Activated CD4-positive, alpha-beta memory T cell treated with anti-CD3 and anti-CD28 coated beads for 36 hours (primary cell): ENCODE results near the gene PLXNA2. TPM values are rescaled to one million over a fixed set of nuclear protein-coding genes. Genes with fewer than 3 reads are reported as not detected.

Experiments
- CTCF ChIA-PET: fragments of 350-600 bp; sonication (Branson Sonifier 250); formaldehyde crosslinking; loops from one replicate; lab custom pipeline; 2021; ENCODE audit warnings: antibody characterized with exemption, inconsistent platforms; lab: Charles Lee
- POLR2A ChIA-PET: fragments of 350-600 bp; sonication (Branson Sonifier 250); formaldehyde crosslinking; loops from one replicate; lab custom pipeline; 2021; ENCODE audit warnings: antibody characterized with exemption; lab: Charles Lee
- DNase-seq: peaks from one replicate; pipeline ENCODE4 v3.0.0-alpha.2; 2020
- H3K27ac Mint-ChIP-seq: one replicate; pipeline ENCODE4 v1.8.0; 2021; ENCODE audit warnings: mixed read lengths
- H3K27me3 Mint-ChIP-seq: one replicate; pipeline ENCODE4 v1.8.0; 2021; ENCODE audit warnings: mixed read lengths
- H3K36me3 Mint-ChIP-seq: one replicate; pipeline ENCODE4 v1.8.0; 2021; ENCODE audit warnings: mixed read lengths
- H3K4me1 Mint-ChIP-seq: one replicate; pipeline ENCODE4 v1.8.0; 2021; ENCODE audit warnings: low read depth, mixed read lengths
- H3K4me3 Mint-ChIP-seq: one replicate; pipeline ENCODE4 v1.8.0; 2021; ENCODE audit warnings: mild to moderate bottlenecking, mixed read lengths
- H3K9me3 Mint-ChIP-seq: one replicate; pipeline ENCODE4 v1.8.0; 2021; ENCODE audit warnings: mixed read lengths
- intact Hi-C: fragments of 100-400 bp; cut with micrococcal nuclease; formaldehyde crosslinking; loops from one replicate; pipeline ENCODE4 v1.15.1; 2023
- total RNA-seq, 2 experiments: library from RNA; stranded (reverse); gene quantifications; one replicate each; pipeline ENCODE4 v1.2.3, GENCODE V29; 2021

The PLXNA2 gene
- total RNA-seq, 2 experiments from 2014 or later = 0.29 to 0.34 TPM

GRCh38 chr1:208061632-208062031 is 182.6 kb downstream of the PLXNA2 start:
- no peak for DNase-seq
- Mint-ChIP-seq H3K9me3 (no peaks in the 10 kb centered on the region), H3K27me3 (no peaks in the 10 kb centered on the region), H3K36me3 (no peaks in the 10 kb centered on the region), H3K27ac (no peak overlapping the region), H3K4me3 (no peak overlapping the region), H3K4me1 (no peaks in the 10 kb centered on the region)
- CTCF ChIA-PET = no interaction called here
- POLR2A ChIA-PET = no interaction called here
- intact Hi-C loops = no loop called here

DNA sequence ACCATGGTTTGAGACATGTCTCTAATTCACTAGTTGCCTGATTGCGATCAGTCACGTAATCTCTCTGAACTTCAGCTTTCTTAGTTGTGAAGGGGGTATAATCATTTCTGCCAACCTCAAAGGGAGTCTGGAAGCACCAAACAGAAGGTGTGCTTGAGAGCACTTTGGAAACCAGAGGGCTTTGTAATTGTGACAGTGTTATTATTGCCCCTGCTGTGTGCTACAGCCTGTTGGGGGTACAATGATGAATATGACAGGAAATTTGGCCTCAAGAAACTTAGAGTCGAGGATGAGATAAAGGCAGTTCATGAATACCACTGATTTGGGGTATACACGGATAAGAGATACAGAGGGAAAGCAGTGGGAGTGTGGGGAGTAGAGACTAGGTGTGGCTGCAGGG is 183.1 kb downstream of the PLXNA2 start:
- H3K9me3 Mint-ChIP-seq = no peaks in the 10 kb centered on the region
- POLR2A ChIA-PET = no interaction called here
- H3K4me1 Mint-ChIP-seq = no peaks in the 10 kb centered on the region
- no peak for DNase-seq
- CTCF ChIA-PET = no interaction called here
- no peaks in the 10 kb centered on the region for H3K36me3 Mint-ChIP-seq
- no peak overlapping the region for H3K27ac Mint-ChIP-seq
- H3K4me3 Mint-ChIP-seq = no peak overlapping the region
- intact Hi-C loops = no loop called here
- no peaks in the 10 kb centered on the region for H3K27me3 Mint-ChIP-seq

- H3K9me3 Mint-ChIP-seq = no peaks in the 10 kb centered on the region
- peaks cover 2% of the 10 kb centered on the region for H3K27me3 Mint-ChIP-seq
- no peak for DNase-seq
- H3K36me3 Mint-ChIP-seq = no peaks in the 10 kb centered on the region
- H3K27ac Mint-ChIP-seq = no peak overlapping the region
- H3K4me3 Mint-ChIP-seq = no peak overlapping the region
- intact Hi-C loops = no loop called here
- H3K4me1 Mint-ChIP-seq = no peaks in the 10 kb centered on the region
- CTCF ChIA-PET = no interaction called here
- POLR2A ChIA-PET = no interaction called here
Observed at GRCh38 chr1:208060215-208060869, 183.8 kb downstream of the PLXNA2 start.

GRCh38 chr1:208059409-208060001 is 184.7 kb downstream of the PLXNA2 start:
- ChIA-PET CTCF (no interaction called here), POLR2A (no interaction called here)
- no peaks in the 10 kb centered on the region for H3K36me3 Mint-ChIP-seq
- DNase-seq = no peak
- no peak overlapping the region for H3K27ac Mint-ChIP-seq
- H3K27me3 Mint-ChIP-seq = peaks cover 4% of the 10 kb centered on the region
- no peaks in the 10 kb centered on the region for H3K4me1 Mint-ChIP-seq
- H3K4me3 Mint-ChIP-seq = no peak overlapping the region
- H3K9me3 Mint-ChIP-seq = no peaks in the 10 kb centered on the region
- intact Hi-C loops = no loop called here

DNA sequence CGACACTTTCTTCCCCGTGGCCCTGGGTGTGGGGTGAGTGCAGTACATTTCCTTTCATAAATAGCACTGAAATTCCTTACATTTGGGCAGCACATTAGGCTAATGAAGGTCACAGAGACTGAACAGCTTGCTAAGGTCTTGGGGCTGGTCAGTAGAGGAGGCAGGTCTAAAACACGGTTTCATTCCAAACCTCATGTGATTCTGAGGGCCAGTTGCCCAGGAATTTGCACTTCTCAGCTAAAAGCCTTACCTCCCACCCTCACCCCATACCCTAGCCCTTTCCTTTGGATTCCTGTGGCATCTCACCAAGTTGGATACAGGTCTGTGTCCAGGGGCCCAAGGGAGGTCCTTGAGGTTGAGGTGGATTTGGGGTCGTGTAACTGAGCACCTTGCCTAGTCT is 185.4 kb downstream of the PLXNA2 start:
- no peak overlapping the region for H3K4me3 Mint-ChIP-seq
- intact Hi-C loops = no loop called here
- H3K36me3 Mint-ChIP-seq = no peaks in the 10 kb centered on the region
- H3K9me3 Mint-ChIP-seq = no peaks in the 10 kb centered on the region
- no peak overlapping the region for H3K27ac Mint-ChIP-seq
- H3K27me3 Mint-ChIP-seq = peaks cover 4% of the 10 kb centered on the region
- ChIA-PET CTCF (no interaction called here), POLR2A (no interaction called here)
- DNase-seq = no peak
- no peaks in the 10 kb centered on the region for H3K4me1 Mint-ChIP-seq

DNA sequence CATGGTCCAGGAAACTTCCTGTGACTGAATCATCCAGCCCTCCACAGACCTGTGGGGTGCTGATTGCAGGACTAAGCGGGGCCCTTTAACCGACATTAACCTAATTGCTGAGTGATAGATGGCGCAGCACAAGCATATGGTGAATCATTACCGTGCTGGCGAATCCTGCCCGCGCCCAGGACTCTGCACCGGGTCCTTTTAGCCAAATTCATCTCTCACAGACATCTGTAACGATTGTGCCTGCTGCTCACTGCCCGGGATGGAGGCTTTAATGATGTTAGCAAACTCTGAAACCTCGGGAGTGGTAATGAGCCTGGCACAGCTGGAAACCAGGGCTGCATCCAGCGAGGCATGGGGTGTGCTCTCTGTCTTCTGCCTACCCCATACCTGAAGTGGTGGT is 185.9 kb downstream of the PLXNA2 start:
- Mint-ChIP-seq H3K27ac (no peak overlapping the region), H3K36me3 (no peaks in the 10 kb centered on the region), H3K27me3 (peaks cover 4% of the 10 kb centered on the region), H3K4me1 (no peaks in the 10 kb centered on the region), H3K9me3 (no peaks in the 10 kb centered on the region), H3K4me3 (no peak overlapping the region)
- ChIA-PET POLR2A (no interaction called here), CTCF (no interaction called here)
- intact Hi-C loops = no loop called here
- DNase-seq = no peak

DNA sequence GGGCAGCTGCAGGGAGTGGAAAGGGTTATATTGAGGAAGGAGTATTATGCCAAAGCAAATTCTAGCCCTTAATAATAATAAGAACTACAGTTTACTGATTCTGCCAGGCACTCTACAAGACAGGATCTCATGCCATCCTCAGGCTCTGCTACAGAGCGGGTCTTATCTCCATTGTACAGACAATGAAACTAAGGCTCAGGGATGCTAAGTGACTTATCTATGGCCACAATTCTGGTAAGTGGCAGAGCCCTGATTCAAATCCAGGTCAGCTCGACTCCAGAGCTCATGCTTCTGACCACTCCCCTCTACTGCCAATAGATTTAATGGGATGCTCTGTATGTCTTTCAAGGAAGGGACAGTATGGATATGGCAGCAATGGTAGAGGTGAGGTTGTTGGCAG is 187.1 kb downstream of the PLXNA2 start:
- H3K36me3 Mint-ChIP-seq = no peaks in the 10 kb centered on the region
- ChIA-PET POLR2A (no interaction called here), CTCF (no interaction called here)
- H3K4me3 Mint-ChIP-seq = no peak overlapping the region
- DNase-seq = no peak
- intact Hi-C loops = no loop called here
- peaks cover 4% of the 10 kb centered on the region for H3K27me3 Mint-ChIP-seq
- H3K9me3 Mint-ChIP-seq = no peaks in the 10 kb centered on the region
- H3K4me1 Mint-ChIP-seq = no peaks in the 10 kb centered on the region
- no peak overlapping the region for H3K27ac Mint-ChIP-seq

DNA sequence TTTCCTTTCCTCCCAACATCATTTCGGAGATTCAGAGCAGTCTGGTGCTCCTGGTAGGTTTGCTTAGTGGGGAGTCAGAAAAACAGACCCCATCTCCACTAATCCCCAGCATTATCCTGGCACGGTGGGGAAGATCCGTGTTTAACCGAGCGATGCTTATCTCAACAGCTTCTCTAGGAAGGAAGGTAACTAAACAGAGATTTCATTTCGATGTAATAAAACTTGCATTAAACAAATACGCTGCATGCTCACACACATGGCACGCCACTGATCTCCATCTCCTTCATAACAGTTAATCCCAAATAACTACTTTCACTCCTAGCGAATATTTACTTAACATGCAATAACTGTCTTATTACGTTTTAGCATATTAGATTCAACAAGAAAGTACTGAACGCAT is 188.6 kb downstream of the PLXNA2 start:
- DNase-seq = no peak
- no peaks in the 10 kb centered on the region for H3K9me3 Mint-ChIP-seq
- H3K27ac Mint-ChIP-seq = no peak overlapping the region
- ChIA-PET POLR2A (no interaction called here), CTCF (interaction anchor here (1.8 kb wide), 1 partner anchor 39 kb away, joined by 5 read pairs; no protein-coding TSS in a partner anchor)
- peaks cover 4% of the 10 kb centered on the region for H3K27me3 Mint-ChIP-seq
- intact Hi-C loops = no loop called here
- no peaks in the 10 kb centered on the region for H3K4me1 Mint-ChIP-seq
- H3K36me3 Mint-ChIP-seq = no peaks in the 10 kb centered on the region
- H3K4me3 Mint-ChIP-seq = no peak overlapping the region

- Mint-ChIP-seq H3K27me3 (peaks cover 4% of the 10 kb centered on the region), H3K4me1 (no peaks in the 10 kb centered on the region), H3K4me3 (no peak overlapping the region), H3K27ac (no peak overlapping the region), H3K36me3 (no peaks in the 10 kb centered on the region), H3K9me3 (no peaks in the 10 kb centered on the region)
- ChIA-PET CTCF (interaction anchor here (1.8 kb wide), 1 partner anchor 39 kb away, joined by 5 read pairs; no protein-coding TSS in a partner anchor), POLR2A (no interaction called here)
- intact Hi-C loops = no loop called here
- DNase-seq = no peak
Observed at GRCh38 chr1:208054911-208055379, 189.2 kb downstream of the PLXNA2 start.

GRCh38 chr1:208054485-208054884 is 189.7 kb downstream of the PLXNA2 start:
- Mint-ChIP-seq H3K4me3 (no peak overlapping the region), H3K27ac (no peak overlapping the region), H3K4me1 (no peaks in the 10 kb centered on the region), H3K27me3 (peaks cover 4% of the 10 kb centered on the region), H3K9me3 (no peaks in the 10 kb centered on the region), H3K36me3 (no peaks in the 10 kb centered on the region)
- CTCF ChIA-PET = interaction anchor here (1.8 kb wide), 1 partner anchor 40 kb away, joined by 5 read pairs; no protein-coding TSS in a partner anchor
- no peak for DNase-seq
- POLR2A ChIA-PET = no interaction called here
- intact Hi-C loops = no loop called here

GRCh38 chr1:208053661-208054060 is 190.5 kb downstream of the PLXNA2 start:
- Mint-ChIP-seq H3K9me3 (no peaks in the 10 kb centered on the region), H3K4me1 (no peaks in the 10 kb centered on the region), H3K36me3 (no peaks in the 10 kb centered on the region), H3K4me3 (no peak overlapping the region), H3K27ac (no peak overlapping the region), H3K27me3 (peaks cover 4% of the 10 kb centered on the region)
- ChIA-PET CTCF (no interaction called here), POLR2A (no interaction called here)
- no peak for DNase-seq
- intact Hi-C loops = no loop called here

GRCh38 chr1:208052926-208053407 is 191.2 kb downstream of the PLXNA2 start:
- Mint-ChIP-seq H3K36me3 (no peaks in the 10 kb centered on the region), H3K9me3 (no peaks in the 10 kb centered on the region), H3K27ac (no peak overlapping the region), H3K4me3 (no peak overlapping the region), H3K27me3 (peaks cover 4% of the 10 kb centered on the region), H3K4me1 (no peaks in the 10 kb centered on the region)
- DNase-seq = no peak
- POLR2A ChIA-PET = no interaction called here
- intact Hi-C loops = no loop called here
- CTCF ChIA-PET = no interaction called here

DNA sequence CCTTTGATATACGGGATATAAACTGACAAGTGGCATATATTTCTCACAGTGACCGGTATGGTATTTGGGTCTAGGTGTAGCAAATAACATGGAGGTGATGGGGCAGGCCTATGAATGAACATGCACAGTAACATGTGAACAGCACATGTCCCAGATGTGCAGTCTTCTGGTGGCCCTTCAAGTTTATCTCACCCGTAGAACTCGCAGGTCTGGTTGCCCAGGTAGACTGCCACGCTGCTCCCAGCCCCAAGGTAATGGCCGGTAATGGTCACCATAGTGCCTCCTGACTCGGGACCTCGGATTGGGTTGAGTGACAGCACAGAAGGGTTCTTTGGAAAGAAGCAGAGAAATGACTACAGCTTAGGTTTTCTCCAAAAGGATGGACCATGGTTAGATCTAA is 192.0 kb downstream of the PLXNA2 start:
- H3K27me3 Mint-ChIP-seq = peaks cover 4% of the 10 kb centered on the region
- H3K9me3 Mint-ChIP-seq = no peaks in the 10 kb centered on the region
- H3K4me3 Mint-ChIP-seq = no peak overlapping the region
- no peaks in the 10 kb centered on the region for H3K36me3 Mint-ChIP-seq
- intact Hi-C loops = no loop called here
- no peak overlapping the region for H3K27ac Mint-ChIP-seq
- ChIA-PET POLR2A (no interaction called here), CTCF (no interaction called here)
- no peaks in the 10 kb centered on the region for H3K4me1 Mint-ChIP-seq
- DNase-seq = no peak
